Ovary (tissue), 9 donors: ENCODE results near the gene TTC28. TPM values are rescaled to one million over a fixed set of nuclear protein-coding genes. Genes with fewer than 3 reads are reported as not detected.
"Not testable (repeated sequence)": the region's sequence is repeated elsewhere in the genome, so short reads cannot be mapped to it uniquely, and the experiment has no call there.

Experiments
- DNase-seq, 5 donors: peaks; one replicate each; pipeline ENCODE4 v3.0.0-alpha.2; 2019 to 2020
- H3K27ac ChIP-seq, 2 donors: fragments of 200-600 bp; one replicate each; pipeline versions ENCODE4 v1.5.1 to v1.8.0; 2019 to 2022
- H3K27me3 ChIP-seq: fragments of 200-600 bp; one replicate; pipeline ENCODE4 v1.8.0; 2022
- H3K36me3 ChIP-seq: fragments of 200-600 bp; sonication (generic); one replicate; pipeline ENCODE4 v1.5.1; 2019
- H3K4me1 ChIP-seq: one replicate; pipeline ENCODE4 v1.8.1; 2013; ENCODE audit warnings: mild to moderate bottlenecking, moderate library complexity; ENCODE audit not compliant: insufficient read depth
- H3K4me3 ChIP-seq: fragments of 200-600 bp; sonication (generic); one replicate; pipeline ENCODE4 v1.5.1; 2017
- H3K9me3 ChIP-seq, 2 donors: fragments of 200-600 bp in 1 of 2; sonication (generic) in 1 of 2; one replicate each; pipeline versions ENCODE4 v1.5.1 to v1.8.1; 2013 to 2019; ENCODE audit warnings: mild to moderate bottlenecking in 1 of 2, moderate library complexity in 1 of 2
- EP300 ChIP-seq: sonication (generic); formaldehyde crosslinking; IDR thresholded peaks from one replicate; pipeline ENCODE4 v1.6.1; 2017; ENCODE audit warnings: antibody characterized with exemption
- POLR2A ChIP-seq: fragments of 450-650 bp; IDR thresholded peaks from one replicate; pipeline ENCODE4 v1.6.1; 2017; ENCODE audit warnings: antibody characterized with exemption, mild to moderate bottlenecking, moderate library complexity
- WGBS, 3 donors: extraction: QIAGEN DNeasy Blood & Tissue Kit in 1 of 3; methylation state at CpG; one replicate each; pipeline versions ENCODE4 v1.1.5 to v1.1.7; 2013 to 2017; 5-methylcytosine and 5-hydroxymethylcytosine counted together
- intact Hi-C, 4 donors: fragments of 100-400 bp; cut with DNase I; formaldehyde crosslinking; loops; one replicate each; pipeline versions ENCODE4 v1.11.0 to v1.15.1; 2022 to 2023
- polyA plus RNA-seq, 2 donors: library from polyadenylated mRNA; stranded (reverse); fragments of 200-250 nt in 1 of 2; fragments of 350-450 nt in 1 of 2; fragmentation: Illumina TruSeq in 1 of 2; extraction: RNeasy Lipid Tissue Mini Kit (QIAGEN cat#74804) in 1 of 2; gene quantifications; one replicate each; pipeline ENCODE4 v1.2.3, GENCODE V29; 2013 to 2014
- total RNA-seq, 7 donors: library from RNA; depleted of rRNA in 2 of 7; stranded (reverse); fragments of >200 nt in 2 of 7; fragmentation: NEBNext Ultra II Directional in 3 of 7; extraction: Animal tissue kit (Norgen Biotek cat#: 25700) in 3 of 7; gene quantifications; one replicate each; pipeline versions ENCODE4 v1.1.0 to v1.2.4, GENCODE V29; 2016 to 2023
- TF ChIP-seq, protein P1 (sequence below), 3 donors: fragments of 450-650 bp in 2 of 3; fragments of 200-600 bp in 1 of 3; IDR thresholded peaks; one replicate each; pipeline versions ENCODE4 v1.5.1 to v1.8.0; 2016 to 2022; ENCODE audit warnings: antibody characterized with exemption in 3 of 3, mild to moderate bottlenecking in 1 of 3
- donor health status: DM: no; HTN: no; CAD: no; lungs with moderate emphysema.
- donor health status: DM: no; HTN: no; CAD: no.
- donor health status: Bipolar disorder and iron deficiency.
- donor health status: DM: yes; HTN: yes; CAD: no.
- donor health status: DM: no; HTN: no; CAD: no.
- donor health status: DM: yes; HTN: yes; CAD: no.

Gene TTC28
- total and polyA plus RNA-seq, 9 donors, result 16.7 to 127 (median 72.9) TPM

DNA sequence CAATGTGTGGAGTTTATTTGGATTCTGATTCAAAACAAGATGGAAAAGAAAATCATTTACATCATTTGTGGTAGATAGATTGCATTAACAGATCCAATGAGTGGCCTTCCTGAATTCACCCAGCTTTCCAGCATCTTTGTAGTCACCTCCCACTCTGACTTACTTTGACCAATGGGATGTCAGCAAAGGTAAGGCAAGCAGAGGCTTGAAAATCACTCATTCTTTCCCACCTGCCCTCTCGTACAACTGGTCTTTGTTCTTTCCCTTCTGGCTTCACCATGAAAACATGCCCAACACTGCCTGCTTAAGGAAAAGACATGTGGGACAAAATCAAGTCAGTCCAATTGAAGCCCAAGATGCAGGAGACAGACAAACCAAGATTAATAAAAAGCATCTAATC, 202.1 kb downstream of the TTC28 start:
- WGBS, 3 donors, result 91 to 100% (median 97%) methylated on average over 1 of the region's 1 CpG
- H3K4me1 ChIP-seq, result peaks cover 2% of the 10 kb centered on the region
- H3K27ac ChIP-seq, result no peak overlapping the region
- TF ChIP-seq, protein P1, sequence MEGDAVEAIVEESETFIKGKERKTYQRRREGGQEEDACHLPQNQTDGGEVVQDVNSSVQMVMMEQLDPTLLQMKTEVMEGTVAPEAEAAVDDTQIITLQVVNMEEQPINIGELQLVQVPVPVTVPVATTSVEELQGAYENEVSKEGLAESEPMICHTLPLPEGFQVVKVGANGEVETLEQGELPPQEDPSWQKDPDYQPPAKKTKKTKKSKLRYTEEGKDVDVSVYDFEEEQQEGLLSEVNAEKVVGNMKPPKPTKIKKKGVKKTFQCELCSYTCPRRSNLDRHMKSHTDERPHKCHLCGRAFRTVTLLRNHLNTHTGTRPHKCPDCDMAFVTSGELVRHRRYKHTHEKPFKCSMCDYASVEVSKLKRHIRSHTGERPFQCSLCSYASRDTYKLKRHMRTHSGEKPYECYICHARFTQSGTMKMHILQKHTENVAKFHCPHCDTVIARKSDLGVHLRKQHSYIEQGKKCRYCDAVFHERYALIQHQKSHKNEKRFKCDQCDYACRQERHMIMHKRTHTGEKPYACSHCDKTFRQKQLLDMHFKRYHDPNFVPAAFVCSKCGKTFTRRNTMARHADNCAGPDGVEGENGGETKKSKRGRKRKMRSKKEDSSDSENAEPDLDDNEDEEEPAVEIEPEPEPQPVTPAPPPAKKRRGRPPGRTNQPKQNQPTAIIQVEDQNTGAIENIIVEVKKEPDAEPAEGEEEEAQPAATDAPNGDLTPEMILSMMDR (IDR thresholded peaks at IDR 0.05), result no peak
- no peak for TF ChIP-seq POLR2A
- no peak for TF ChIP-seq EP300
- DNase-seq, result no peak
- H3K4me3 ChIP-seq, result no peak overlapping the region
- intact Hi-C loops, result loop anchor here in 1 of 4 donors (10.0 kb wide), 1 partner anchor 67 kb away; no protein-coding TSS in a partner anchor
- no peaks in the 10 kb centered on the region for H3K27me3 ChIP-seq
- H3K9me3 ChIP-seq, result no peaks in the 10 kb centered on the region
- H3K36me3 ChIP-seq, result no peaks in the 10 kb centered on the region

DNA sequence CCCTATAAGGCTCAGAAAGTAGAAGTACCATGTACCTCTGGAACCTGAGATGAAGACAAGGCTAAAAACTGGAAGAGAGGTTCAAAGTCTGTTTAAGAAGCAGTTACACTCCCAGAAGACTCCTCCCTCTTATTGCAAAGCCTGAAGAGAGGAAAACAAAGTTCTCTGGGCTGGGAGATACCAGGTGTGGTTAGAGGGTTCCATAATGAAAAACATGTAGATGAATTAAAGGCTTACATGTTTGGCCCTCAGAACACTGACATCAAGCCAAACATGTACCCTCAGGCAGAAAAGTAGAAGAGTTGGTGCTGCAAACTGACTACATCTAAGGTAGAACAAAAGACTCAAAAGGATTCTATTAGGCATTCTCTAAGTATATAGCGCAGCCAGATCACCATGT, 205.3 kb downstream of the TTC28 start:
- Histone ChIP-seq H3K36me3 (no peaks in the 10 kb centered on the region), H3K27me3 (no peaks in the 10 kb centered on the region), H3K4me3 (no peak overlapping the region), H3K4me1 (no peaks in the 10 kb centered on the region), H3K27ac (no peak overlapping the region), H3K9me3 (no peaks in the 10 kb centered on the region)
- intact Hi-C loops, result loop anchor here in 1 of 4 donors (10.0 kb wide), 1 partner anchor 70 kb away; no protein-coding TSS in a partner anchor
- TF ChIP-seq, protein P1 (IDR thresholded peaks at IDR 0.05), result no peak
- no peak for TF ChIP-seq EP300
- no peak for TF ChIP-seq POLR2A
- WGBS, 3 donors, result 95 to 99% (median 97%) methylated on average over 1 of the region's 1 CpG
- DNase-seq, result no peak

DNA sequence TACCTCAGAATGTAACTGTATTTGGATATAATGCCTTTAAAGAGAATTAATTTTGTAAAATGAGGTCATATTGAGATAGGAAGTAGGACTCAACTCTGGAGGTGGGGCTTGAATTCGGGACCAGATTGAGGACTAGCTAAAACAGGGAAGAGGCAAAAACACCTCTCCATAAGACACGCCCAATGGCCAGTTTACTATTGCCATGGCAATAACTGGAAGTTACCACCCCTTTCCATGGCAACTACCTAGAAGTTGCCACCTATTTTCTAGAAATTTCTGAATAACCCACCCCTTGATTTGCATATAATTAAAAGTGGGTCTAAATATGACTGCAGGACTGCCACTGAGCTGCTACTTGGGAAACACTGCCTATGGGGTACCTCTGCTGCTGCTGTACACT, 206.4 kb downstream of the TTC28 start:
- no peaks in the 10 kb centered on the region for H3K4me1 ChIP-seq
- H3K36me3 ChIP-seq, result no peaks in the 10 kb centered on the region
- intact Hi-C loops, result loop anchor here in 1 of 4 donors (10.0 kb wide), 1 partner anchor 72 kb away; no protein-coding TSS in a partner anchor
- H3K27me3 ChIP-seq, result no peaks in the 10 kb centered on the region
- no peak for DNase-seq
- no peak for TF ChIP-seq EP300
- no peak for TF ChIP-seq POLR2A
- TF ChIP-seq, protein P1 (IDR thresholded peaks at IDR 0.05), result no peak
- no peak overlapping the region for H3K27ac ChIP-seq
- H3K9me3 ChIP-seq, result no peaks in the 10 kb centered on the region
- H3K4me3 ChIP-seq, result no peak overlapping the region
- WGBS, 3 donors, result 87 to 95% (median 94%) methylated on average over 2 of the region's 2 CpGs

DNA sequence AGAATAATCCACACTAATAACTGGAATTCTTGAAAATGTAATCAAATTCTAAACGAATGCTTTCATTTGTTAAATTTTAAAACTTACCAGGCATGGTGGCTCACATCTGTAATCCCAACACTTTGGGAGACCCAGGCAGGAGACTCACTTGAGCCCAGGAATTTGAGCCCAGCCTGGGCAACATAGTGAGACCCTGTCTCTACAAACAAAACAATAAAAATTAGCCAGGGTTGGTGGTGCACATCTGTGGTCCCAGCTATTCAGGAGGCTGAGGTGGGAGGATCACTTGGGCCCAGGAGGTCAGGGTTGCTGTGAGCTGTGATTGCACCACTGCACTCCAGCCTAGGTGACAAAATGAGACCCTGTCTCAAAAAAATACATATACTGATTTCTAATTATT, 212.6 kb downstream of the TTC28 start:
- H3K4me3 ChIP-seq, DNase-seq, H3K36me3 ChIP-seq, H3K9me3 ChIP-seq, H3K4me1 ChIP-seq, H3K27me3 ChIP-seq, H3K27ac ChIP-seq, intact Hi-C loops: not testable (repeated sequence)
- WGBS, 3 donors, result 60 to 72% (median 61%) methylated on average over 1 of the region's 1 CpG

DNA sequence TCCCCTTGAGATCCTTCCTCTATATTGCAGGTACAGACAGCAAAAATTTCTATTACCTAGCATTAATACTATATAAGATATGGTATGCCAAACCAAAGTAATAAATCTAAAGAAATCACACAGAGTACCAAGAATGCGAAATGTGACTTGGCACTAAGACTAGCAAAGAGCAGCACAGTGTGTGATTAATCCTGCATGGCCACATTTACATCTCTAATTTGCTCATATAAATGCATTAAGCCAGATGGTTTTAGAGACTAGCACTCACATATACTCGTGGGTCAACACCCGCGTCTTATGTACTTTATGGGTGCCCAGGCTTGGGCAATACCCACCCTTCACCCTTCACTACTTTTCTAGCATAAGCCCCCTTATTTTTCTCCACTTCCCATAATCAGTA, 213.2 kb downstream of the TTC28 start:
- H3K4me3 ChIP-seq, result no peak overlapping the region
- H3K9me3 ChIP-seq, result no peaks in the 10 kb centered on the region
- H3K27me3 ChIP-seq, result no peaks in the 10 kb centered on the region
- H3K36me3 ChIP-seq, result no peaks in the 10 kb centered on the region
- WGBS, 3 donors, result 85 to 98% (median 95%) methylated on average over 4 of the region's 4 CpGs
- H3K27ac ChIP-seq, result no peak overlapping the region
- intact Hi-C loops, result no loop called here
- no peak for DNase-seq
- TF ChIP-seq POLR2A, result no peak
- TF ChIP-seq EP300, result no peak
- TF ChIP-seq, protein P1 (IDR thresholded peaks at IDR 0.05), result no peak
- peaks cover 4% of the 10 kb centered on the region for H3K4me1 ChIP-seq
